Endothelial cell of umbilical vein (primary cell): ENCODE results near the gene CNPY1. TPM values are rescaled to one million over a fixed set of nuclear protein-coding genes. Genes with fewer than 3 reads are reported as not detected.

ENCODE experiments used
- BruUV-seq: library from RNA; stranded (reverse); fragments of 400-500 nt; replicated peaks from 2 replicates; lab custom pipeline; 2021; lab: Mats Ljungman, UMichigan
- CTCF ChIA-PET: fragments of 300-600, 350-600 bp; sonication (Branson Sonifier 250); formaldehyde crosslinking; loops from one replicate; lab custom pipeline; 2021; ENCODE audit warnings: antibody characterized with exemption, inconsistent platforms; lab: Charles Lee
- POLR2A ChIA-PET: fragments of 300-600, 350-600 bp; sonication (Branson Sonifier 250); formaldehyde crosslinking; loops from one replicate; lab custom pipeline; 2021; ENCODE audit warnings: antibody characterized with exemption, inconsistent platforms; lab: Charles Lee
- DNase-seq: peaks from one replicate; pipeline ENCODE4 v3.0.0-alpha.2; 2011; ENCODE audit warnings: low read depth, low spot score
- FAIRE-seq: peaks from 2 replicates; lab custom pipeline; 2011; peaks lifted over from hg19 to GRCh38; lab: Jason Lieb, UNC
- H2AFZ ChIP-seq: 2 replicates; pipeline ENCODE4 v1.6.0; 2012; ENCODE audit warnings: low read depth, low read length, control low read depth, inconsistent platforms
- H3K27ac ChIP-seq: 2 replicates; pipeline ENCODE4 v1.5.1; 2011; ENCODE audit warnings: low read depth, mild to moderate bottlenecking, control low read depth, low read length, moderate library complexity; ENCODE audit not compliant: insufficient read depth
- H3K27me3 ChIP-seq, 2 experiments: 2 replicates each; pipeline versions ENCODE4 v1.6.0 to v1.6.1; 2011; ENCODE audit warnings: low read length in 2 of 2, mixed read lengths in 1 of 2; ENCODE audit not compliant: control insufficient read depth in 2 of 2, insufficient read depth in 2 of 2
- H3K36me3 ChIP-seq, 2 experiments: 2 replicates in 1 of 2; 3 replicates in 1 of 2; pipeline ENCODE4 v1.5.1; 2011; ENCODE audit warnings: low read length in 2 of 2, mild to moderate bottlenecking in 1 of 2, moderate library complexity in 1 of 2; ENCODE audit not compliant: control insufficient read depth in 2 of 2, insufficient read depth in 2 of 2; ENCODE audit errors: extremely low read depth in 1 of 2
- H3K4me1 ChIP-seq: 3 replicates; pipeline ENCODE4 v1.5.1; 2011; ENCODE audit warnings: mild to moderate bottlenecking, low read length; ENCODE audit not compliant: control insufficient read depth, insufficient read depth; ENCODE audit errors: extremely low read depth
- H3K4me2 ChIP-seq: 2 replicates; pipeline ENCODE4 v1.6.1; 2011; ENCODE audit warnings: low read length, control low read depth, mixed read lengths; ENCODE audit not compliant: insufficient read depth
- H3K4me3 ChIP-seq, 3 experiments: fragments of 200-600 bp in 1 of 3; sonication (generic), shearing (Covaris generic) in 1 of 3; replicated peaks in 1 of 3; 2 replicates each; pipeline ENCODE4 v1.5.1; 2011 to 2016; ENCODE audit warnings: control low read depth in 3 of 3, low read length in 3 of 3, mild to moderate bottlenecking in 2 of 3, inconsistent platforms in 1 of 3, low read depth in 1 of 3, moderate library complexity in 1 of 3; ENCODE audit not compliant: insufficient read depth in 1 of 3
- H3K79me2 ChIP-seq: 2 replicates; pipeline ENCODE4 v1.6.0; 2012; ENCODE audit warnings: low read length, inconsistent platforms; ENCODE audit not compliant: control insufficient read depth, insufficient read depth
- H3K9ac ChIP-seq: replicated peaks from 2 replicates; pipeline ENCODE3; 2011; ENCODE audit warnings: low read length, control low read depth; ENCODE audit not compliant: insufficient read depth; ENCODE audit errors: extremely low read depth
- H3K9me1 ChIP-seq: replicated peaks from 3 replicates; pipeline ENCODE4 v1.6.0; 2011; ENCODE audit warnings: mild to moderate bottlenecking, low read length; ENCODE audit not compliant: control insufficient read depth, insufficient read depth; ENCODE audit errors: extremely low read depth
- H3K9me3 ChIP-seq: replicated peaks from 2 replicates; pipeline ENCODE4 v1.5.1; 2012; ENCODE audit warnings: low read length, inconsistent platforms; ENCODE audit not compliant: control insufficient read depth, insufficient read depth
- H4K20me1 ChIP-seq: replicated peaks from 2 replicates; pipeline ENCODE3; 2011; ENCODE audit warnings: mild to moderate bottlenecking, low read length; ENCODE audit not compliant: control insufficient read depth, insufficient read depth; ENCODE audit errors: extremely low read depth
- CTCF ChIP-seq, 2 donors: IDR thresholded peaks; 1 replicate in 1 of 2; 2 replicates in 1 of 2; pipeline ENCODE4 v1.5.1; 2011; ENCODE audit warnings: low read length in 2 of 2, mild to moderate bottlenecking in 2 of 2, moderate library complexity in 2 of 2, control low read depth in 1 of 2, inconsistent platforms in 1 of 2, low read depth in 1 of 2; ENCODE audit not compliant: insufficient read depth in 1 of 2; ENCODE audit errors: extremely low read depth in 1 of 2
- EZH2 ChIP-seq: IDR thresholded peaks from 2 replicates; pipeline ENCODE4 v1.6.1; 2012; ENCODE audit warnings: borderline replicate concordance, low read depth, mild to moderate bottlenecking, moderate library complexity, low read length, inconsistent platforms; ENCODE audit not compliant: severe bottlenecking
- FOS ChIP-seq: IDR thresholded peaks from 2 replicates; pipeline ENCODE4 v1.6.1; 2011; ENCODE audit warnings: mild to moderate bottlenecking, low read length, moderate library complexity, borderline replicate concordance; ENCODE audit not compliant: insufficient read depth
- GATA2 ChIP-seq: IDR thresholded peaks from 2 replicates; pipeline ENCODE4 v1.7.0; 2011; ENCODE audit warnings: low read depth, mild to moderate bottlenecking, moderate library complexity, mixed read lengths, low read length; ENCODE audit not compliant: insufficient read length, insufficient read depth
- JUN ChIP-seq: IDR thresholded peaks from 2 replicates; pipeline ENCODE4 v1.6.1; 2011; ENCODE audit warnings: borderline replicate concordance, low read depth; ENCODE audit not compliant: insufficient read length, insufficient read depth
- MYC ChIP-seq: IDR thresholded peaks from one replicate; pipeline ENCODE4 v1.6.1; 2011; ENCODE audit warnings: mild to moderate bottlenecking, low read depth, low read length
- POLR2A ChIP-seq: IDR thresholded peaks from 2 replicates; pipeline ENCODE4 v1.6.1; 2012; ENCODE audit warnings: low read depth, mild to moderate bottlenecking, control low read depth, low read length
- POLR2AphosphoS5 ChIP-seq: IDR thresholded peaks from 2 replicates; pipeline ENCODE4 v1.6.1; 2012; ENCODE audit warnings: low read depth, mild to moderate bottlenecking, control low read depth, low read length, moderate library complexity; ENCODE audit not compliant: insufficient read depth
- dilution Hi-C: fragments of 300-500 bp; cut with MboI; formaldehyde crosslinking; loops from one replicate; pipeline ENCODE4 v1.15.0; 2019; ENCODE audit warnings: low sequenced_read_pairs; ENCODE audit not compliant: extremely low pct_ligation_motif_present
- intact Hi-C: fragments of 100-400 bp; cut with micrococcal nuclease; formaldehyde crosslinking; loops from one replicate; pipeline ENCODE4 v1.10.0; 2022
- polyA plus RNA-seq, 4 experiments: library from polyadenylated mRNA; depleted of rRNA in 3 of 4; stranded (reverse) in 3 of 4; unstranded in 1 of 4; fragments of >200 nt; gene quantifications; 2 replicates each; pipeline versions ENCODE4 v1.2.1 to v1.2.3, GENCODE V29; 2011 to 2012; ENCODE audit warnings: missing spikeins in 1 of 4
- total RNA-seq: library from RNA; stranded (reverse); gene quantifications from 2 replicates; pipeline ENCODE4 v1.2.3, GENCODE V29; 2021
- TF ChIP-seq, protein P1 (sequence below): IDR thresholded peaks from 2 replicates; pipeline ENCODE4 v1.6.1; 2011; ENCODE audit not compliant: insufficient read depth, insufficient read length

CNPY1 gene
- total and polyA plus RNA-seq, 2 donors (not counting 3 experiments of a cell fraction or from before 2014, with no cell fraction given): not detected

DNA sequence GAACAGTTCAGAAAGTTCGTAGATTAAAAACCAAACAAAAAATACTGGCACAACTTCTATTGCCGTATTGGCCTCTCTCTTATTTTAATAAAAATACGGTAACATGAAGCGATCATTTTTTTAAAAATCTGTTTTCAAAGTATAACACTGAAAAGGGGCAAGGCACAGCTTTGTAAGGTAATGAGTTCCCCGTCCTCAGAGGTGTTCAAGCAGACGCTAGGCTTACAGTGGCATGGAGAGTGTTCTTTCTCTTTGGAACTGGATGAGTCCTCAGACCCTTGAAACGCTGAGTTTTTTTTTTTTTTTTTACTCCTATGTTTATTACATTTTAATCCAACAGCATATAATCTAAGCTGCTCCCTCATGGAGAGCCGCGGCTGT is 80.6 kb downstream of the CNPY1 start:
- H3K9me3 ChIP-seq: no peaks in the 10 kb centered on the region
- H3K4me1 ChIP-seq: no peaks in the 10 kb centered on the region
- TF ChIP-seq, protein P1, sequence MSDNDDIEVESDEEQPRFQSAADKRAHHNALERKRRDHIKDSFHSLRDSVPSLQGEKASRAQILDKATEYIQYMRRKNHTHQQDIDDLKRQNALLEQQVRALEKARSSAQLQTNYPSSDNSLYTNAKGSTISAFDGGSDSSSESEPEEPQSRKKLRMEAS: no peak
- TF ChIP-seq MYC (no peak), JUN (no peak), GATA2 (no peak), FOS (no peak), POLR2A (no peak), POLR2AphosphoS5 (no peak), EZH2 (no peak), CTCF (IDR thresholded peaks at IDR 0.05; ENCODE audit: extremely low read depth in 1 of 2, insufficient read depth in 1 of 2, low read depth in 1 of 2, low read length in 2 of 2) (no peak)
- no peak overlapping the region for H3K4me2 ChIP-seq
- CTCF ChIA-PET: no interaction called here
- H3K79me2 ChIP-seq: no peaks in the 10 kb centered on the region
- H3K36me3 ChIP-seq: no peaks in the 10 kb centered on the region
- H2AFZ ChIP-seq: no peak overlapping the region
- intact Hi-C loops: no loop called here
- POLR2A ChIA-PET: interaction anchor here (0.7 kb wide), 1 partner anchor 15 kb away, joined by 4 read pairs; no protein-coding TSS in a partner anchor
- FAIRE-seq (no peak), DNase-seq (no peak)
- H3K4me3 ChIP-seq: no peak overlapping the region
- dilution Hi-C loops: no loop called here
- no peak overlapping the region for H3K9ac ChIP-seq
- no peaks in the 10 kb centered on the region for H3K9me1 ChIP-seq
- BruUV-seq: no TSS peak
- no peak overlapping the region for H3K27ac ChIP-seq
- peaks cover 88 to 100% of the 10 kb centered on the region in 2 experiments for H3K27me3 ChIP-seq
- no peaks in the 10 kb centered on the region for H4K20me1 ChIP-seq
